ENCODE measurements around the gene UROD. TPM values are rescaled to one million over a fixed set of nuclear protein-coding genes. Genes with fewer than 3 reads are reported as not detected.

UROD gene
- total and polyA plus RNA-seq, 2 donors (not counting 1 experiment from before 2014, with no cell fraction given): 65.5 to 82.5 TPM

DNA sequence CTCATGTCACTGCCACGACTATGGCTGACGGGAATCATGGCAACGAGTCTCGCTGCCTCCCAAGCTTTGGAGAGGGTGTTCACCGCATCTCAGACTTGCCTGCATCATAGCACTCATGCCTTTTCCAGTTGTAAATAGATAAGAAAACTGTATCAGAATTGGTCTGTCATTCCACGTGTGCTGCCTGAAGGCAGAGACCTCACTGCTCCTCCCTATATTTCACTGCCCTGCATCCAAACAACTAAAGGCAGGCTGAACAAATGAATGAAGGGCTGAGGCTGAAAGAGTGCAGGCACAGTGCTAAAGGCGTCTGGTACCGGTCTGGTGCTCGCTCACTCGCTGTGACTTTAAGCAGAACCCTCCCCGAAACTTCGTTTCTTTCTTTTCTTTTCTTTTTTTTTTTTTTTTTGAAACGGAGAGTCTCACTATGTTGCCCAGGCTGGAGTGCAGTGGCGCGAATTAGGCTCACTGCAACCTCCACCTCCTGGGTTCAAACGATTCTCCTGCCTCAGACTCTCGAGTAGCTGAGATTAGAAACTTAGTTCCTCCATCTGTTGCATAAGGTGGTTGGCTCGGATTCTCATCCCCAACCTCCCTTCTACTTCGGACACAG is 26.2 kb upstream of the UROD start:
- intact Hi-C loops (cut with micrococcal nuclease): loop anchor here (1.0 to 5.0 kb wide), 8 partner anchors 26 to 701 kb away; partner anchors contain the start of genes ARMH1, BEST4, CCDC163 and GPBP1L1
- peak overlapping the region; percentile 93 for H2AFZ ChIP-seq (ENCODE audit: insufficient read depth, low read depth, low read length, poor library complexity, severe bottlenecking)
- no peak for DNase-seq
- Mint-ChIP-seq H3K27ac (peak overlapping the region; percentile 86), H3K4me1 (peaks cover 18% of the 10 kb centered on the region), H3K27me3 (no peaks in the 10 kb centered on the region), H3K9me3 (ENCODE audit: insufficient read depth) (no peaks in the 10 kb centered on the region), H3K4me3 (peak overlapping the region; percentile 100)
- H3K9me3 ChIP-seq (ENCODE audit: control extremely low read depth in 1 of 3, control insufficient read depth in 2 of 3, insufficient read depth in 1 of 3, low read length in 2 of 3): no peaks in the 10 kb centered on the region
- H3K4me3 ChIP-seq (ENCODE audit: control extremely low read depth in 1 of 5, extremely low read depth in 1 of 5, insufficient read depth in 1 of 5, low read depth in 2 of 5, low read length in 4 of 5): peak overlapping the region; percentile 80 to 91 (median 87)
- no peaks in the 10 kb centered on the region for H4K20me1 ChIP-seq (ENCODE audit: control insufficient read depth, insufficient read depth, low read length, poor library complexity, severe bottlenecking)
- peaks cover 28% of the 10 kb centered on the region for H3K79me2 ChIP-seq (ENCODE audit: control insufficient read depth, insufficient read depth, low read length)
- H3K4me2 ChIP-seq (replicated peaks; ENCODE audit: low read depth, low read length, poor library complexity, severe bottlenecking): peak overlapping the region; percentile 80
- peak overlapping the region; percentile 34 to 66 for H3K27ac ChIP-seq (ENCODE audit: low read length in 2 of 2)
- H3K9ac ChIP-seq (ENCODE audit: low read length): peak overlapping the region; percentile 83
- 17% methylated on average over 18 of the region's 19 CpGs for WGBS (ENCODE audit: insufficient coverage)
- ChIA-PET POLR2A (interaction anchor here (0.7 to 1.9 kb wide), 7 partner anchors 25 to 410 kb away, joined by 4 to 30 read pairs (median 5); partner anchors contain the start of genes HECTD3, PLK3, RPS8 and UROD), CTCF (interaction anchor here (0.7 to 4.4 kb wide), 7 partner anchors 13 to 631 kb away, joined by 3 to 37 read pairs (median 4); partner anchors contain the start of genes HECTD3, PLK3 and UROD)
- peaks cover 0 to 5% of the 10 kb centered on the region in 2 experiments for H3K36me3 ChIP-seq (replicated peaks in 1 of 2; ENCODE audit: control extremely low read depth in 1 of 2, control insufficient read depth in 1 of 2, extremely low read depth in 1 of 2, insufficient read depth in 2 of 2, low read length in 1 of 2)
- no peaks in the 10 kb centered on the region for H3K27me3 ChIP-seq (replicated peaks in 1 of 4; ENCODE audit: control extremely low read depth in 1 of 4, control insufficient read depth in 3 of 4, insufficient read depth in 4 of 4, low read length in 3 of 4)
- TF ChIP-seq, protein P1, sequence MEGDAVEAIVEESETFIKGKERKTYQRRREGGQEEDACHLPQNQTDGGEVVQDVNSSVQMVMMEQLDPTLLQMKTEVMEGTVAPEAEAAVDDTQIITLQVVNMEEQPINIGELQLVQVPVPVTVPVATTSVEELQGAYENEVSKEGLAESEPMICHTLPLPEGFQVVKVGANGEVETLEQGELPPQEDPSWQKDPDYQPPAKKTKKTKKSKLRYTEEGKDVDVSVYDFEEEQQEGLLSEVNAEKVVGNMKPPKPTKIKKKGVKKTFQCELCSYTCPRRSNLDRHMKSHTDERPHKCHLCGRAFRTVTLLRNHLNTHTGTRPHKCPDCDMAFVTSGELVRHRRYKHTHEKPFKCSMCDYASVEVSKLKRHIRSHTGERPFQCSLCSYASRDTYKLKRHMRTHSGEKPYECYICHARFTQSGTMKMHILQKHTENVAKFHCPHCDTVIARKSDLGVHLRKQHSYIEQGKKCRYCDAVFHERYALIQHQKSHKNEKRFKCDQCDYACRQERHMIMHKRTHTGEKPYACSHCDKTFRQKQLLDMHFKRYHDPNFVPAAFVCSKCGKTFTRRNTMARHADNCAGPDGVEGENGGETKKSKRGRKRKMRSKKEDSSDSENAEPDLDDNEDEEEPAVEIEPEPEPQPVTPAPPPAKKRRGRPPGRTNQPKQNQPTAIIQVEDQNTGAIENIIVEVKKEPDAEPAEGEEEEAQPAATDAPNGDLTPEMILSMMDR (IDR thresholded peaks at IDR 0.05): no peak
- no peak for TF ChIP-seq EZH2 (IDR thresholded peaks at IDR 0.05; ENCODE audit: borderline replicate concordance, insufficient read depth, low read depth, low read length, poor library complexity, severe bottlenecking)
- H3K4me1 ChIP-seq (ENCODE audit: control insufficient read depth in 2 of 2, insufficient read depth in 2 of 2, low read length in 2 of 2): peaks cover 9 to 19% of the 10 kb centered on the region in 2 donors
- no peak for ATAC-seq (ENCODE audit: low read depth)

Data from B cell (primary cell).